ENCODE results near the gene A3GALT2. TPM values are rescaled to one million over a fixed set of nuclear protein-coding genes. Genes with fewer than 3 reads are reported as not detected.
"Not testable (repeated sequence)": the region's sequence is repeated elsewhere in the genome, so short reads cannot be mapped to it uniquely, and the experiment has no call there.

The A3GALT2 gene
- total and polyA plus RNA-seq, 12 donors: 0.25 TPM; not detected in 11

DNA sequence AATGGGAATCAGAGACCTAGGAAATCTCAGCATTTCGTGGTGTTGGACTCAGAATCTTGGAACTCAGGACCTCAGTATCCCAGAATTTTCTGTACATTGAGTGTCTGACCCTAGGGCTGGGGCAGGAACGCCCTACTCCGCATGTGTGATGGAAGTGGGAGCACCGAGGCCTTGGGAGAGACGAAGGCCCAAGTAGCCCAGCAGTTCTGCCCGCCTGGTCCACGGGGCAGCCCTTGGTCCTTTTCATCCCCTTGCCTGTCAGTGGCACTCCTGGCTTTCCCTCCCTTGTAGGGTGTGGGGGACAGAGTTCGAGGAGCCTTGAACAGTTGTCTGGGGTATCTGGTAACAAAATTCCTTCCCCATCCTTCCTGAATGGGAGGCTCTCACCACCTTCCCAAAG is 10.2 kb downstream of the A3GALT2 start:
- Histone ChIP-seq H3K27ac (no peak overlapping the region), H3K4me3 (no peak overlapping the region), H3K27me3 (peaks cover 0 to 16% (median 6%) of the 10 kb centered on the region in 7 donors), H3K4me1 (peaks cover 2 to 13% (median 11%) of the 10 kb centered on the region in 9 donors), H3K9me3 (no peaks in the 10 kb centered on the region), H3K36me3 (no peaks in the 10 kb centered on the region)
- intact Hi-C loops (cut with DNase I): no loop called here
- ATAC-seq (no peak), DNase-seq (no peak)
- 69 to 93% methylated on average over 8 of the region's 8 CpGs for WGBS, 2 donors
- TF ChIP-seq, protein P1, sequence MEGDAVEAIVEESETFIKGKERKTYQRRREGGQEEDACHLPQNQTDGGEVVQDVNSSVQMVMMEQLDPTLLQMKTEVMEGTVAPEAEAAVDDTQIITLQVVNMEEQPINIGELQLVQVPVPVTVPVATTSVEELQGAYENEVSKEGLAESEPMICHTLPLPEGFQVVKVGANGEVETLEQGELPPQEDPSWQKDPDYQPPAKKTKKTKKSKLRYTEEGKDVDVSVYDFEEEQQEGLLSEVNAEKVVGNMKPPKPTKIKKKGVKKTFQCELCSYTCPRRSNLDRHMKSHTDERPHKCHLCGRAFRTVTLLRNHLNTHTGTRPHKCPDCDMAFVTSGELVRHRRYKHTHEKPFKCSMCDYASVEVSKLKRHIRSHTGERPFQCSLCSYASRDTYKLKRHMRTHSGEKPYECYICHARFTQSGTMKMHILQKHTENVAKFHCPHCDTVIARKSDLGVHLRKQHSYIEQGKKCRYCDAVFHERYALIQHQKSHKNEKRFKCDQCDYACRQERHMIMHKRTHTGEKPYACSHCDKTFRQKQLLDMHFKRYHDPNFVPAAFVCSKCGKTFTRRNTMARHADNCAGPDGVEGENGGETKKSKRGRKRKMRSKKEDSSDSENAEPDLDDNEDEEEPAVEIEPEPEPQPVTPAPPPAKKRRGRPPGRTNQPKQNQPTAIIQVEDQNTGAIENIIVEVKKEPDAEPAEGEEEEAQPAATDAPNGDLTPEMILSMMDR (IDR thresholded peaks at IDR 0.05): no peak

DNA sequence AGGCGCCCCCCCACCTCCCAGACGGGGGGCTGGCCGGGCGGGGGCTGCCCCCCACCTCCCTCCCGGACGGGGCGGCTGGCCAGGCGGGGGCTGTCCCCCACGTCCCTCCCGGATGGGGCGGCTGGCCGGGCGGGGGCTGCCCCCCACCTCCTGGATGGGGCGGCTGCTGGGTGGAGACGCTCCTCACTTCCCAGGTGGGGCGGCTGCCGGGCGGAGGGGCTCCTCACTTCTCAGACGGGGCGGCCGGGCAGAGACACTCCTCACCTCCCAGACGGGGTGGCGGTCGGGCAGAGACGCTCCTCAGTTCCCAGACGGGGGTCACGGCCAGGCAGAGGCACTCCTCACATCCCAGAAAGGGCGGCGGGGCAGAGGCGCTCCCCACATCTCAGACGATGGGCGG is 11.5 kb downstream of the A3GALT2 start:
- whole genome bisulfite sequencing, 2 donors: 95% methylated on average over 25 to 32 of the region's 32 CpGs
- peaks cover 2 to 13% (median 11%) of the 10 kb centered on the region in 9 donors for H3K4me1 ChIP-seq
- not testable (repeated sequence) for H3K27ac ChIP-seq, H3K36me3 ChIP-seq, H3K9me3 ChIP-seq, ATAC-seq, H3K4me3 ChIP-seq, DNase-seq
- peaks cover 0 to 16% (median 6%) of the 10 kb centered on the region in 7 donors for H3K27me3 ChIP-seq
- intact Hi-C loops (cut with DNase I): loop anchor here in 1 of 10 donors (10.0 kb wide), 1 partner anchor 85 kb away; no protein-coding TSS in a partner anchor

DNA sequence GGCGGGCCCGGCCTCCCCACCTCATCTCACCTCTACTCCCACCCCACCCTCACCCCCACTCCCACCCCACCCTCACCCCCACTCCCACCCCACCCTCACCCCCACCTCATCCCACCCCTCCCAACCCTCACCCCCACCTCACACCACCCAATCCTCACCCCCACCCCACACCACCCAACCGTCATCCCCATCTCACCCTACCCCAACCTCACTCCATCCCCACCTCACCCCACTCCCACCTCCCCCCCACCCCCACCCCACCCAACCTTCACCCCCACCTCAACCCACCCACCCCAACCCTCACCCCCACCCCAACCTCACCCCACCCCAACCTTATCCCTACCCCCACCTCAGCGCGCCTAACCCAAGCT is 13.4 kb downstream of the A3GALT2 start:
- intact Hi-C loops (cut with DNase I): loop anchor here in 1 of 10 donors (10.0 kb wide), 1 partner anchor 83 kb away; no protein-coding TSS in a partner anchor
- TF ChIP-seq, protein P1 (IDR thresholded peaks at IDR 0.05): no peak
- no peak for DNase-seq

DNA sequence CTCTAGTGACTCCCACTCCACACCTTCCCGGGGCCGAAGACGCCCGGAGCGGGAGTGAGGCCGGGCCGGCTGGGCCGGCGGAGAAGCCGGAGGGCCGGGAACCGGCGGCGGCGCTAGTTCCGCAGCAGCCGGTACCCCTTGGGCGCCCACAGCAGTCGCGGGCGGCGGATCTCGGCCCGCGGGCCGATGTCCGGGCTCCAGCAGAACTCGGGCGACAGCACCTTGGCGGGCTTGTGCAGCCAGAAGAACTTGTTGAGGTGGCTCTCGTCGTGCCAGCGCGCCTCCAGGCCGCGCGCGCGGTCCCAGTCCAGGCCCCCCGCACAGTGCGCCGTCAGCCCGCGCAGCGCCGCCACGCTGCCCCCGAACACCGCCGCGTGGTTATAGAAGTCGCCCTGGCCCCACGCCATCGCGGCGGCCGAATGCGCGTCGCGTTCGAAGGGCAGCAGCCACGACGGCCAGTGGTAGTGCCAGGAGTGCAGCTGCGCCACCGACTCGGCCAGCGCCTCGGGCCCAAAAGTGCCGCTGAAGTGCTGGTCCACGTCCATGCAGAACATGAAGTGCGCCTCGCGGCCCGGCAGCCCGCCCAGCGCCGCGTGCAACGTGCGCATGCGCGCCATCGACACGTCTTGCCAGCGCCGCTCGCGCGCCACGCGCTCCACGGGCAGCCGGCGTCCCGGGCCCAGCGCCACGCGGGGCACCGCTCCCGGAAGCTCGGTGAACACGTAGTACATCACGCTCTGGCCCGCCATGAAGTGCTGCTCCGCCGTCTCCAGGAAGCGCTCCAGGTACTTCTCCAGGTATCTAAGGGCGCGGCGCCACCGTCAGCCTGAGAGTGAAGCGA is 14.0 kb downstream of the A3GALT2 start:
- Histone ChIP-seq H3K27ac (no peak overlapping the region), H3K27me3 (peaks cover 0 to 16% (median 6%) of the 10 kb centered on the region in 7 donors), H3K4me1 (peaks cover 2 to 24% (median 11%) of the 10 kb centered on the region in 9 donors), H3K4me3 (peak overlapping the region in 9 of 10 donors; percentile 12 to 50 (median 43)), H3K9me3 (no peaks in the 10 kb centered on the region), H3K36me3 (no peaks in the 10 kb centered on the region)
- intact Hi-C loops (cut with DNase I): loop anchor here in 1 of 10 donors (10.0 kb wide), 1 partner anchor 82 kb away; no protein-coding TSS in a partner anchor
- TF ChIP-seq, protein P1 (IDR thresholded peaks at IDR 0.05): no peak
- DNase-seq (peak in 1 of 2 donors; percentile 57), ATAC-seq (peak in 6 of 8 donors; percentile 36 to 62 (median 50))
- WGBS, 2 donors: 14 to 15% methylated on average over 97 to 113 of the region's 113 CpGs

More for the DNA sequence above, 13.4 kb downstream of the A3GALT2 start:
- no peak overlapping the region for H3K27ac ChIP-seq
- no peaks in the 10 kb centered on the region for H3K9me3 ChIP-seq
- no peak overlapping the region for H3K4me3 ChIP-seq
- no peak for ATAC-seq
- WGBS, 2 donors: 72 to 96% methylated on average over 4 to 5 of the region's 5 CpGs
- no peaks in the 10 kb centered on the region for H3K36me3 ChIP-seq
- H3K27me3 ChIP-seq: peaks cover 0 to 16% (median 6%) of the 10 kb centered on the region in 7 donors
- H3K4me1 ChIP-seq: peaks cover 2 to 18% (median 11%) of the 10 kb centered on the region in 9 donors
